ENCODE data around the gene VSTM4.
A peak's percentile ranks its signal among the peaks of the same experiment; 100 is the strongest.

VSTM4 gene

GRCh38 chr10:49025347-49025983 lies 89.9 kb downstream of the VSTM4 start:
- Histone ChIP-seq H3K27ac (peak overlapping the region in 8 of 21 experiments; percentile 2 to 82 (median 60)), H3K4me3 (no peak overlapping the region)

DNA sequence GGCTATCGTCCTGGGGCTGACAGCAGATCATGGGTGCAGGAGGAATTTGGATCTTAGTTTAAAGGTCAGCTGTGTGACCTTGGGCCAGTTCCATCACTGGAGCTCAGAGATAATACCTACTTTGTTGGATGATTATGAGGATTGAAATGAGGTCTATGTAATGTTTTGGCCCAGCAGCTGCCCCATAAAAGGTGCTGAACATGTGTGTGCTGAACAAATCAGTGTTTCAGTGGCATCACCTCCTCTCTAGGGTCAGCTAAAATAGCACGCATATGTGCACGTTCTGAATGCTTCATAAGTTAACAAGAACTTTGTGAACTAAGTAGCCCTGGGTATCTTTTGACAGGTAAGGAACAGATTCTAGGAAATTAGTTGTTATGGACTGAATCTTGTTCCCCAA lies 90.8 kb downstream of the VSTM4 start:
- no peak overlapping the region for H3K4me3 ChIP-seq
- peak overlapping the region in 14 of 21 experiments; percentile 26 to 82 (median 58) for H3K27ac ChIP-seq

- Histone ChIP-seq H3K4me3 (no peak overlapping the region), H3K27ac (peak overlapping the region in 16 of 21 experiments; percentile 23 to 82 (median 58))
Observed at GRCh38 chr10:49023752-49024151, 91.6 kb downstream of the VSTM4 start.

- H3K27ac ChIP-seq, result peak overlapping the region in 8 of 21 experiments; percentile 23 to 82 (median 71)
- no peak overlapping the region for H3K4me3 ChIP-seq
Observed at GRCh38 chr10:49023071-49023470, 92.3 kb downstream of the VSTM4 start.

GRCh38 chr10:49021685-49022084 lies 93.6 kb downstream of the VSTM4 start:
- Histone ChIP-seq H3K27ac (no peak overlapping the region), H3K4me3 (no peak overlapping the region)

DNA sequence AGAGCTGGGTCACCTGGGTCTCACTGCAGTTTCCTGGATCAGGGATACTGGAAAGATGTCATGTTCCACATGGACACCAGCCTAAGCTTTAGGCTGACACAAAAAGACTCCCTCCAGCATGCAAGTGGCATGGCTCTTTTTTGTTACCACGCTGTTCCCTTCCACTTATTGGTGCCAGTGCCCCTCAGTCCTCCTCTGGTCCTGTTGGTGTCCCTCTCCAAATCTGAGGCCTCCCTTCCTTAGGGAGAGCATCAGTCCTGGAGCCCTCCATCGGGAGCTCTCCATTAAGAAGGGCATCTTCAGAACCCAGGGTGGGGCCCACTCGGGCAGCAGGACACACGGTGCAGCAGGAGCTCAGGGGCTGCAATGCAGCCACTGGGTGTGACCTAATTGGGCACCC lies 99.6 kb downstream of the VSTM4 start:
- no peak overlapping the region for H3K4me3 ChIP-seq
- H3K27ac ChIP-seq, result no peak overlapping the region

- peak overlapping the region in 1 of 21 experiments; percentile 30 for H3K27ac ChIP-seq
- no peak overlapping the region for H3K4me3 ChIP-seq
Observed at GRCh38 chr10:49012603-49013002, 102.7 kb downstream of the VSTM4 start.

DNA sequence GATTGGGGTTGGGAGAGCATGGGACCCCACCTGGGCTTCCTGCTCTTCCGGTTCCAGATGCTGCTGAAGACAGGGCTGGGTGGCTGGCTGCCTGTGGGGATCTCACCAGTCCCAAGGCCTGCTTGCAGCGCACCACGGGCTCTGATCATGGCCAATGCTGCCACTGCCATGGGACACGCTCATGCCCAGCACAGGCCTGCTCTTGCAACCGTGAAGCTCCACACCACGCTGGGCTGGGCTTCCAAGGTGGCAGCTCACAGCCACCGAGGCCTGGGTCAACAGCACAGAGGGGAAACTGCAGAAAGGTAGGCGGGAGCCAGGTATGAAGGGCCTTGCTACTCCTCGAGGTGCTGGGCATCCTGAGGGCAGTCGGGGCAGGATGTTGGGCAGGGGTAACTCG lies 103.6 kb downstream of the VSTM4 start:
- Histone ChIP-seq H3K4me3 (no peak overlapping the region), H3K27ac (no peak overlapping the region)

DNA sequence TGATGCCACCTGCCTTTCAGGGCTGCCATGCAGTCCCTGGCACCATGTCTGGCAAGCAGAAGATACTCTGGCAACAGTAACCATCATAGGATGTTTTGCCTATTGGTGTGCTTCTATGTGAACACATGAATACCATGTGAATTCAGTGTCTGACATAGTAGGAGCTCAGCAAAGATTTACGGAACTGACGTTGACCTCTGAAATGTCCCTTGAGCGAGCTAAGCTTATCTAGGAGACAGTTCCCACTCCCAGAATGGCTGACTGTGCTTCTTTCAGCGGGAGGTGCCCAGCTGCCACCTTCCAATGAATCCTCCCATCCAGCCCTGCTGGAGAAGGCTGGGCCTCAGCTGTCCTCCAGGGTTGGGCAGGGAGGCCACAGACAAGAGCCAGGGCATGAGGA lies 104.5 kb downstream of the VSTM4 start:
- Histone ChIP-seq H3K4me3 (no peak overlapping the region), H3K27ac (no peak overlapping the region)

DNA sequence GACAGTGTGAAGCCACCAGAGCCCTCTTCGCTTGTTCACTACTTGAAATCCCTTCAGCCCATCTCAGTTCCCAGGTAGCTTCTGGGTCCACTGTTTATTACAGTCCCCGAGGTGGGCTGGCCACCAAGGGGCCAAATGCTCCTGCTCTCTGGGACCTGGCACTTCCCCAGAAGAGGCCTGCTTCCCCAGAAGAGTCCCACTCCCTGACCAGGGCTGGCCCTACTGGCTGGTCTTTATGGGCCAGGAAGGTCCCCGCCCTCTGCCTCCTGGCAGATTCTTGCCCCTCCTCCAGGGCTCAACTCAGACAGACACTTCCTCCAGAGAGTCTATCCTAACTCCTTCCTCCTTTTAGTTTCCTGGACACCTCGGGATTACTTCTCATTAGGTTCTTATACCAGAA lies 105.0 kb downstream of the VSTM4 start:
- H3K27ac ChIP-seq, result no peak overlapping the region
- no peak overlapping the region for H3K4me3 ChIP-seq

- peak overlapping the region in 5 of 21 experiments; percentile 17 to 57 (median 49) for H3K27ac ChIP-seq
Observed at GRCh38 chr10:49009199-49009979, 105.9 kb downstream of the VSTM4 start.

GRCh38 chr10:49008505-49009198 lies 106.7 kb downstream of the VSTM4 start:
- H3K27ac ChIP-seq, result peak overlapping the region in 7 of 21 experiments; percentile 17 to 57 (median 39)
- no peak overlapping the region for H3K4me3 ChIP-seq

More at GRCh38 chr10:49009199-49009979, 105.9 kb downstream of the VSTM4 start:
- no peak overlapping the region for H3K4me3 ChIP-seq

- H3K4me3 ChIP-seq, result no peak overlapping the region
- H3K27ac ChIP-seq, result no peak overlapping the region
Observed at GRCh38 chr10:49008091-49008490, 107.2 kb downstream of the VSTM4 start.

GRCh38 chr10:49007129-49007528 lies 108.2 kb downstream of the VSTM4 start:
- Histone ChIP-seq H3K4me3 (no peak overlapping the region), H3K27ac (no peak overlapping the region)

DNA sequence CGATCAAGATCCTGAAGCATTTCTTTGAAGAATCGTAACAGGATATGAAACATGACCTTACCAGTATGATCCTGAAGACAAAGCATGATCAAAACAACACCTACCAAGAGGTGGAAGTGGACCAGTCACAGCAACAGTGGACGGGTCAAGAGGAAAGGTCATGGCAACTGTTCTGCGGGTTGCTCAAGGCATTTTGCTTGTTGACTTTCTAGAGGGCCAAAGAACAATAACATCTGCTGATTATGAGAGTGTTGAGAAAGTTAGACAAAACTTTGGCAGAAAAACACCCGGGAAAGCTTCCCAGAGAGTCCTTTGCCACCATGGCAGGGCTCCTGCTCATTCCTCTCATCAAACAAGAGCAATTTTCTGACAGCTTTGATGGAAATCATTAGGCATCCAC lies 110.1 kb downstream of the VSTM4 start:
- no peak overlapping the region for H3K27ac ChIP-seq
- no peak overlapping the region for H3K4me3 ChIP-seq

- no peak overlapping the region for H3K4me3 ChIP-seq
- no peak overlapping the region for H3K27ac ChIP-seq
Observed at GRCh38 chr10:49001870-49002672, 113.3 kb downstream of the VSTM4 start.

DNA sequence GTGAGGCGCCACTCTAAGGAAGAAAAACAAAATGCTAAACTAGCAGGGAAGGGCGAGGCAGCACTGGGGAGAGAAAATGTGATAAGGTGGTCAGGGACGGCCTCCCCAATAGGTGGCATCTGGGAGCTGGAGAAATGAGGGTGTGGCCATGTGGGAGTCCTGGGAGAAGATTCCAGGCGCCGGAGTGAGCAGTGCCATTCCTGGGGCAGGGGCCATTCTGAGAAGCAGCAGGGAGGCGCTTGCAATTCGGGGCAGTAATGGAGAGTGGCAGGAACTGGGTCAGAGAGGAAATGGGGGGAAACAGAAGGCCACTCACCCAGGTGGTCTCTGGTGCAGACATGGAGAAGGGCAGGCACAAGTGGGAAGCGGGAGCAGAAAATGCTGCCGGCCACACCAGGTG lies 113.9 kb downstream of the VSTM4 start:
- no peak overlapping the region for H3K27ac ChIP-seq
- no peak overlapping the region for H3K4me3 ChIP-seq

- Histone ChIP-seq H3K27ac (no peak overlapping the region), H3K4me3 (no peak overlapping the region)
Observed at GRCh38 chr10:49000437-49001398, 114.6 kb downstream of the VSTM4 start.

- Histone ChIP-seq H3K27ac (no peak overlapping the region), H3K4me3 (no peak overlapping the region)
Observed at GRCh38 chr10:48999346-48999745, 116.0 kb downstream of the VSTM4 start.

Measured in skin epidermis (tissue), 12 donors.